ENCODE data around the gene HLA-DQB1. TPM values are rescaled to one million over a fixed set of nuclear protein-coding genes. Genes with fewer than 3 reads are reported as not detected.
"Not testable (repeated sequence)": the region's sequence is repeated elsewhere in the genome, so short reads cannot be mapped to it uniquely, and the experiment has no call there.

Gene HLA-DQB1
- total RNA-seq, 1 donor from 2014 or later: 7.0 TPM

DNA sequence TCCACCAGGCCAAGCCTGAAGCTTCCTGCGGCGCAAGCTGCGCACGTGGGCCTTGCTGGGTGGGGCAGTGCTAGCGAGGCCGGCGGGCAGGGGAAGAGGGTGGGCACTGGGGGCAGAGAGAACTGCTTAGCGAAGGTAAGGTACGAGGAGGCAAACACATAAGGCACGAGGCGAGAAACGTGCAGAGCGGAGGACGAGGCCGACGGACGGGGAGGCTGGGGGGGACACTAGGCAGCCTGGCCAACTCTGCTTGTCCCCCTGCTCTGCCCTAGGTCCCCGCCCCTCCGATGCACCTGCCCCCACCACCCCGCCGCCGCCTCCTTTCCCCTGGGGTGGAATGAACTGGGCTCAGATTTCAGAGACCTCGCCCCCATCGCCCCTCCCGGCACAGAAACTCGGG lies 2.1 kb downstream of the HLA-DQB1 start:
- intact Hi-C loops (cut with micrococcal nuclease): no loop called here

DNA sequence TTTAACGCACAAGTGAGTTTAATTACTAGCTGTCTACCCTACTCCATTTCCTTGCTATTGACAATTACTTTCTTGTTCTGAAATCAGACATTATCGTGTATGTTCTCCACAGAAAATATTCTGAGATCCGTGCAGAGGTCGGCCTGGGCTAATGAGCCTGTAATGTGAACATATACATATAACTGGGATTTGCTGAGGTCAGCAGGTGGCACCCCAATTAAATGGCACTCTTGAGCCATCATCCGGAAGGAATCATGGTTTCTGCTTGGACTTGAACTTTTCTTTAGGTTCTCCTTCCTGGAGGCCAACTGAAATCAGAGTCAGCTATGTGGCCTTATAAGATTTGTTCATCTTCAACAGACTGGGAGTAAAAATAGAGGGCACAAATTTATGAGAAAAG lies 3.6 kb downstream of the HLA-DQB1 start:
- intact Hi-C loops (cut with micrococcal nuclease): no loop called here

DNA sequence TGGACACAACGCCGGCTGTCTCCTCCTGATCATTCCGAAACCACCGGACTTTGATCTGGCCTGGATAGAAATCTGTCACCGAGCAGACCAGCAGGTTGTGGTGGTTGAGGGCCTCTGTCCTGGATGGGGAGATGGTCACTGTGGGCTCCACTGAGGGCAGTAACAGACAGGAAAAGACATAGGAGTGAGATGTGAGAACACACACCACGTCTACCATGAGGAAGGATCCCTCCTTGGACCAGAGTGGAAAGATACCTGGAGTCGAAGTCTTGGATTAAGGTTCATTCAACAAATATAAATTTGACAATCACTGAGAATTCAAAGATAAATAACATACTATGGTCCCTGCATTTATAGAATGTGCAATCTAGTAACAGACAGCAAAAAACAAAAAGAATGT lies 4.4 kb downstream of the HLA-DQB1 start:
- intact Hi-C loops (cut with micrococcal nuclease): no loop called here

DNA sequence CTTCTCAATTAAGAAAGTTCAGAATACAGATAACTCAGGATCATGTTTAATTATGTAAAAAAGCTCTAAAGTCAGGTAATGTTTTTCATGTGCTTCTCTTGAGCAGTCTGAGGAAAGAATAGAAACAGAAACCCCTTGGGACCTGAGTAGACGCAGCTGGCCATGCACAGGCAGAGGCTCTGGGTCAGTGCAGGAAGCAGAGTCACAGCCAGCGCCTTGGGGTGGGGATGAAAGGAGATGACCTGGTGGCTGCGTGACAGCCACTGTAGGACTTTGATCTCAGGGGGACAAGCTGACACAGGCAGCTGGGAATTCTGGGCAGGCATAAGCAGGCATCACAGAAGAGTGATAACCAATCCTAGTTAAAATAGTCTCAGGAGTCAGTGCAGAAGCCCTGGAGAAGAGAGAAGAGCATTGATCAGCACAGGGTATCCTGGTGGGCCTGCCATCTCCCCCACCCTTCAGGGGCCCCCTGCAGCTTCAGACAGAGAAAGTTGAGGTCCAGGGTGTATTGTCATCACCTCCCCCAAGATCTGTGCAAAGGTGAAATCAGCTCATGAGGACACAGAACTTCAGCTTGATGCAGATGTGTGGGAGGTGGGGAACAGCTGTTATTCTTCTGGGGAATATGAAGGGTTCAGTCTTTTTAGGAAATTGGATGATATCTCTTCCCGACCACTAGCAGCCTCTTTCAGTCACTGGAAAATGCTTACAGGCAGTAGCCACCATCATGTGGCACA lies 6.4 kb downstream of the HLA-DQB1 start:
- intact Hi-C loops (cut with micrococcal nuclease): no loop called here

- intact Hi-C loops (cut with micrococcal nuclease): no loop called here
Measured at GRCh38 chr6:32658268-32658897, 8.1 kb downstream of the HLA-DQB1 start.

- intact Hi-C loops (cut with micrococcal nuclease): not testable (repeated sequence)
Measured at GRCh38 chr6:32657819-32658218, 8.6 kb downstream of the HLA-DQB1 start.

DNA sequence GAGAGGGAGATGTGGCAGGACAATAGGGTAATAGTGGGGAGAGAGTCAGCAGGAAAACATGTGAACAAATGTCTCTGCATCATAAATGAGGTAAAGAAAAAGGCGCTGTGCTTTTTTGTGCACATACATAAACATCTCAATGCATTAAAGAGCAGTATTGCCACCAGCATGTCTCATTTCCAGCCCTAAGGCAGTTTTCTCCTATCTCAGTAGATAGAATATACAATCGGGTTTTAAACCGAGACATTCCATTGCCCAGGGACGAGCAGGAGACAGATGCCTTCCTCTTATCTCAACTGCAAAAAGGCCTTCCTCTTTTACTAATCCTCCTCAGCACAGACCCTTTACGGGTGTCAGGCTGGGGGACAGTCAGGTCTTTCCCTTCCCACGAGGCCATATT lies 9.1 kb downstream of the HLA-DQB1 start:
- intact Hi-C loops (cut with micrococcal nuclease): not testable (repeated sequence)

GRCh38 chr6:32655203-32655710 lies 11.2 kb downstream of the HLA-DQB1 start:
- intact Hi-C loops (cut with micrococcal nuclease): no loop called here

DNA sequence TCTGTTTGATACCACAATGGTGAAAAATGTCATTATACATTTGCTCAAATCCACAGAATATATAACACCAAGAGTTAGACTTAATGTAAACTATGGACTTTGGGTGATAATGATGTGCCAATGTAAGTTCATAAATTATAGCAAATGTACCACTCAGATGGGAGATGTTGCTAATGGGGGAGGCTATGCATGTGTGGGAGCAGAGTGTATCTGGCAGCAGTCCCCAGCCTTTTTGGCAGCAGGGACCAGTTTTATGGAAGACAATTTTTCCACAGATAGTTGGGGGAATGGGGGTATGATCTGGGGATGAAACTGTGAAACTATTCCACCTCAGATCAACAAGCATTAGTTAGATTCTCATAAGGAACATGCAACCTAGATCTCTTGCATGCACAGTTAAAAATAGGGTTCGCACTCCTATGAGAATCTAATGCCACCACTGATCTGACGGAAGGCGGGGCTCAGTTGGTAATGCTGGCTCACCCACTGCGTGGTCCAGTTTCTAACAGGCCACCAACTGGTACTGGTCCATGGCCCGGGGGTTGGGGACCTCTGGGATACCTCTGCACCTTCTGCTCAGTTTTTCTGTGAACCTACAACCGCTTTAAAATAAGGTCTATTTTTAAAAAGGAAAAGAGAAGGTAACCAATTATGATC lies 21.3 kb downstream of the HLA-DQB1 start:
- intact Hi-C loops (cut with micrococcal nuclease): no loop called here

DNA sequence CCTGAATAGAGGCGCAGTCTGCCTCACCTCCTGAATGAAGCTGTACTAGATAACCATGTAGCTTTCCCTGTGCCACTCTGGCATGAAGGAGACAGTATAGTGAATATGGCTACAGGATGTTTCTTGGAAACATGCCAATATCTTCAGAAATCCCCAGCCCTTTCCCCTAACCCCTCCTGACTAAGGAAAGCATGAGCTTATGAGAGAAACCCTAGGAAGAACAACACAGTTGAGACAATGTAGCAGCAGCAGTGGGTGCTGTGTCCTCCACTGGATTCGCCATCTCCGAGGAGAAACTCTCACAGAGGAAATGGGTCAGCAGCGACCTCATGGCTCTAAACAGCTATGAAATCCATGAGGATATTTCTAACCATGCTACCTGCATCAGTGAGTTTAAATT lies 22.6 kb downstream of the HLA-DQB1 start:
- intact Hi-C loops (cut with micrococcal nuclease): no loop called here

- intact Hi-C loops (cut with micrococcal nuclease): no loop called here
Measured at GRCh38 chr6:32642720-32643106, 23.7 kb downstream of the HLA-DQB1 start.

GRCh38 chr6:32641785-32642719 lies 24.4 kb downstream of the HLA-DQB1 start:
- intact Hi-C loops (cut with micrococcal nuclease): not testable (repeated sequence)

- intact Hi-C loops (cut with micrococcal nuclease): no loop called here
Measured at GRCh38 chr6:32641122-32641521, 25.3 kb downstream of the HLA-DQB1 start.

- intact Hi-C loops (cut with micrococcal nuclease): no loop called here
Measured at GRCh38 chr6:32639440-32640394, 26.7 kb downstream of the HLA-DQB1 start.

DNA sequence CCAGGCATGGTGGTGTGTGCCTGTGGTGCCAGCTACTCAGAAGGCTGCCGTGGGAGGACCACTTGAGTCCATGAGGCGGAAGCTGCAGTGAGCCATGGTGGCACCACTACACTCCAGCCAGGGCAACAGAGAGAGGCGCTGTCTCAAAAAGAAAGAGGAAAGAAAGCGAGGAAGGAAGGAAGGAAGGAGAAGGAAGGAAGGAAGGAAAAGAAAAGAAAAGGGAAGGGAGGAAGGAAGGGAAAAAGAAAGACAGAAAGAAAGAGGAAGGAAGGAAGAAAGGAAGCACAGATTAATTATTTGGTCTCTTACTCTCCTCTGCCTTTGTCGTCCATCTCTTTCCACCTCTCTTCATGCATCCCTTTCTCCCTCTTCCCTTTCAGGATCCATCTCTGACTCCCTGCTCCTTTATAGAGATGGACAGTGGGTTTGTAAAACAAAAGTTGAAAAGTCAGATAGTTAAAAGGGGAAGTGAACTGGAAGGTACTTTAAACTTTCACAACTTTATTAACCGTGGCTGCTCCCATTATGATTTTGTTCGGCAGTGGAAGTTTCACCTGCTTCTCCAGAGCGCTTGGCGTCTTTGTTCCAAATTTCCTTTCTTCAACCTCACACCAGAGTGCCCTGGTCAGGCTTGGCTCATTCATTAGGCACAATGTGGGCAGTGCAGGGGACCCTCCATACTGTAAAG lies 27.8 kb downstream of the HLA-DQB1 start:
- intact Hi-C loops (cut with micrococcal nuclease): no loop called here

DNA sequence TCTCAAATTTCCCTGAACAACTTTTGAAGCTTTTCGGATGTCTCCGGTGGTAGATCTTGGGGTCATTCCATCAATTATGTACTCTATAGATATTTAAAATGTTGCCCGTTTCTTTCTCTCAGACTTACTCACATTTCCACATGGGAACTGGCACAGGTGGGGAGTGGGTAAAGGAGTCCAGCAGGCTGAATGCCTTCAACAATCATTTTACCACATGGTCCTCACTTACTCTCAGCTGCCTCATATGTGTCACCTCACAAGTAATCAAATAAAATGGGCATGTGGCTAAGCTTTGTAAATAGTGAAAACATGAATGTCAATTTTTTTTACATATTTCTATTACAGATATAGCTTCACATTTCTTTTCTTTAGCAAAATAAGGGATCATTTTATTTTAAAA lies 28.6 kb downstream of the HLA-DQB1 start:
- intact Hi-C loops (cut with micrococcal nuclease): no loop called here

- intact Hi-C loops (cut with micrococcal nuclease): no loop called here
Measured at GRCh38 chr6:32637219-32637880, 29.1 kb downstream of the HLA-DQB1 start, which contains the start of gene HLA-DQA1. HLA-DQA1 (plus strand) TSS chr6:32637406; CDS start chr6:32637459, 53 bp downstream.

- intact Hi-C loops (cut with micrococcal nuclease): no loop called here
Measured at GRCh38 chr6:32635526-32636123, 30.8 kb downstream of the HLA-DQB1 start.
